Right lobe of liver (tissue), 4 donors: ENCODE data around the gene GABRR3.

Source experiments
- POLR2A ChIP-seq: fragments of 450-650 bp; IDR thresholded peaks from one replicate; pipeline ENCODE4 v1.6.1; 2017; ENCODE audit warnings: antibody characterized with exemption, mild to moderate bottlenecking
- TF ChIP-seq, protein P1 (sequence below), 4 donors: fragments of 200-600 bp in 3 of 4; fragments of 450-650 bp in 1 of 4; IDR thresholded peaks; one replicate each; pipeline versions ENCODE4 v1.5.1 to v1.8.0; 2016 to 2022; ENCODE audit warnings: antibody characterized with exemption in 4 of 4, mild to moderate bottlenecking in 2 of 4
- donor health status: DM: no; HTN: no; CAD: no.
- donor health status: DM: no; HTN: no; CAD: no.
- donor health status: DM: no; HTN: yes; CAD: no.

DNA sequence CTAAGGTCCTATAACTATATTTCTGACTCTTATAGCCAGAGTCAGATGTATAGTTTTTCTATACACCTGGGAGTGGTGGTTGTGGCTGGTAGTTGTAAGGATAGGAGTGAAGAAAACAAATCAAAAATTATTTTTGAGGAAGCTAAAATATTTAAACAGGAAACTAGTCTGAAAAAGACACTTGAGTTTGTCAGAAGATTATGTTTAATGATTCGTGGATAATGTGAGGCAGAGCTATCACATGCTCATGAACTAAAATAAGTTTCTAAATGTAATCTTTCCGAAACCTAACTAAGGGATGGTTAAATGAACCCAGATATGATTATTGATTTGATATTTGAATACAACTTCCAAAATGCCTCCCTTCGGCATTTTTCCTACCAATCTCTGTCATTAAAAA lies 30.4 kb downstream of the GABRR3 start:
- TF ChIP-seq, protein P1, sequence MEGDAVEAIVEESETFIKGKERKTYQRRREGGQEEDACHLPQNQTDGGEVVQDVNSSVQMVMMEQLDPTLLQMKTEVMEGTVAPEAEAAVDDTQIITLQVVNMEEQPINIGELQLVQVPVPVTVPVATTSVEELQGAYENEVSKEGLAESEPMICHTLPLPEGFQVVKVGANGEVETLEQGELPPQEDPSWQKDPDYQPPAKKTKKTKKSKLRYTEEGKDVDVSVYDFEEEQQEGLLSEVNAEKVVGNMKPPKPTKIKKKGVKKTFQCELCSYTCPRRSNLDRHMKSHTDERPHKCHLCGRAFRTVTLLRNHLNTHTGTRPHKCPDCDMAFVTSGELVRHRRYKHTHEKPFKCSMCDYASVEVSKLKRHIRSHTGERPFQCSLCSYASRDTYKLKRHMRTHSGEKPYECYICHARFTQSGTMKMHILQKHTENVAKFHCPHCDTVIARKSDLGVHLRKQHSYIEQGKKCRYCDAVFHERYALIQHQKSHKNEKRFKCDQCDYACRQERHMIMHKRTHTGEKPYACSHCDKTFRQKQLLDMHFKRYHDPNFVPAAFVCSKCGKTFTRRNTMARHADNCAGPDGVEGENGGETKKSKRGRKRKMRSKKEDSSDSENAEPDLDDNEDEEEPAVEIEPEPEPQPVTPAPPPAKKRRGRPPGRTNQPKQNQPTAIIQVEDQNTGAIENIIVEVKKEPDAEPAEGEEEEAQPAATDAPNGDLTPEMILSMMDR (IDR thresholded peaks at IDR 0.05): no peak
- no peak for TF ChIP-seq POLR2A
